GM12874 (cell line): ENCODE data around the gene PRPF4.

ENCODE experiments used
- TF ChIP-seq, protein P1 (sequence below): IDR thresholded peaks from 2 replicates; pipeline ENCODE4 v1.5.1; 2011; ENCODE audit warnings: low read depth, mild to moderate bottlenecking, control low read depth, low read length, moderate library complexity; ENCODE audit not compliant: insufficient read depth

PRPF4 gene

GRCh38 chr9:113320051-113320450, 44.6 kb downstream of the PRPF4 start:
- TF ChIP-seq, protein P1, sequence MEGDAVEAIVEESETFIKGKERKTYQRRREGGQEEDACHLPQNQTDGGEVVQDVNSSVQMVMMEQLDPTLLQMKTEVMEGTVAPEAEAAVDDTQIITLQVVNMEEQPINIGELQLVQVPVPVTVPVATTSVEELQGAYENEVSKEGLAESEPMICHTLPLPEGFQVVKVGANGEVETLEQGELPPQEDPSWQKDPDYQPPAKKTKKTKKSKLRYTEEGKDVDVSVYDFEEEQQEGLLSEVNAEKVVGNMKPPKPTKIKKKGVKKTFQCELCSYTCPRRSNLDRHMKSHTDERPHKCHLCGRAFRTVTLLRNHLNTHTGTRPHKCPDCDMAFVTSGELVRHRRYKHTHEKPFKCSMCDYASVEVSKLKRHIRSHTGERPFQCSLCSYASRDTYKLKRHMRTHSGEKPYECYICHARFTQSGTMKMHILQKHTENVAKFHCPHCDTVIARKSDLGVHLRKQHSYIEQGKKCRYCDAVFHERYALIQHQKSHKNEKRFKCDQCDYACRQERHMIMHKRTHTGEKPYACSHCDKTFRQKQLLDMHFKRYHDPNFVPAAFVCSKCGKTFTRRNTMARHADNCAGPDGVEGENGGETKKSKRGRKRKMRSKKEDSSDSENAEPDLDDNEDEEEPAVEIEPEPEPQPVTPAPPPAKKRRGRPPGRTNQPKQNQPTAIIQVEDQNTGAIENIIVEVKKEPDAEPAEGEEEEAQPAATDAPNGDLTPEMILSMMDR: no peak

DNA sequence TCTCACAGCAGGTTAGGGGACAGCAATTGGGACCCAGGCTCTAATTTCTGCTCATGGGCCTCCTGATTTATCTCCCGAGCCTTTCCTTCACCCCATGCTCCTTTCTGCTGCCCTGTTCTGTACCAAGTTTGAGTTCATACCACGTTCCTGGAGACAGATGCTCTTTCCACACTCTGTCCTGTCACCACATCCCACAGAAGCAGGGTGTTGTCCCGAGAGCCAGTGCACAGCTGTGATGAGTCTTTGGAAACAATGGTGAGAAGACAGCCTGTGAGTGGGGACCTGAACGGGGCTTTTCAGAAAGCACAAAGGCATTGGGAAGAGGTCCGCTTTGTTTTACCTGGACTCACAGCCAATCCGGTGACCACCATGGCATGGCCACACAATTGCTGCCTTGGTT, 47.2 kb downstream of the PRPF4 start:
- TF ChIP-seq, protein P1: no peak

DNA sequence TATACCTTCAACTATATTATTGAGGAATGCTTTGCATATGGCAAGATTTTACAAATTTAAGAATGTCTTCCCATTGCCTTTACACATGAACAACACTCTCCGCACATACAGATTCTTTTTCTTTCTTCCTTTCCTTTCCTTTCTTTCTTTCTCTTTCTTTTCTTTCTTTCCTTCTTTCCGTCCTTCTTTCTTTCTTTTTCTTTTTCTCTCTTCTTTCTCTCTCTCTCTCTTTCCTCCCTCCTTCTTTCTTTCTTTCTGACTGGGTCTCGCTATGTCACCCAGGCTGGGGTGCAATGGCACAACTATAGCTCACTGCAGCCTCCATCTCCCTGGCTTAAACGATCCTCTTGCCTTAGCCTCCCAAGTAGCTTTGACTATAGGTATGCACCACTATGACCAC, 50.8 kb downstream of the PRPF4 start:
- TF ChIP-seq, protein P1: no peak

DNA sequence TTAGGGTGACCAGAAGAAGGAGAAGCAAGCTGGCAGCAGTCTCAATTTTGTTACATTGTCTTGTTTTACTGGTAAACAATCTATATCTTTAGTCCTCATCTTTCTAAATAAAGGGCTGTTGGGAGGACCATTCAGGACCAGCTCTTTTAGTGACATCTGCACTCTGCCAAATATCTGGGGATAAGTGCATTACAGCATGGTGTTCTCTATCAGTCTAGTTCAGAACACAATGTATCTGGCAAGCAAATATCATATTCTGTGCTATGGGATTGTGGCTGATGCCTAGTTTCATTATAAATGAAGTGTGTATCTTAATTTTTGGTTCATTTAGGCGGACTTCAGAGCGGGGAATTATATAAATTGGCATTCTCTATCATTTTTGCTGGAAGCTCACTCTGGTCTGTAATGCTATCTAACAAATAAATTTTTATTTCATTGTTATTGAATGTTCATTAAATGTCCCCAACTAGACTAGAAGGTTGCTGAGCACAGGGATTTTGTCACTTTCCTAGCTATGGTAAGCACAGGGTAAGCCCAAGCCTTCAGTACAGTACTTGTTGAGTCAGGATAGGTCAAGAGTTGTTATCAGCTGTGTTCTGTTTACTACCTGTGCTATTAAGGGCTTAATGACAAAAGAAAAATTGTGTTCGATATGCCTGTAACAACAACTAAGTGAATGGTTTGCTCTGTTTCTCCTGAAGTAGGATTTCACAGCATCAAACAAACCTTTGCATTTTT, 52.8 kb downstream of the PRPF4 start:
- TF ChIP-seq, protein P1: no peak

DNA sequence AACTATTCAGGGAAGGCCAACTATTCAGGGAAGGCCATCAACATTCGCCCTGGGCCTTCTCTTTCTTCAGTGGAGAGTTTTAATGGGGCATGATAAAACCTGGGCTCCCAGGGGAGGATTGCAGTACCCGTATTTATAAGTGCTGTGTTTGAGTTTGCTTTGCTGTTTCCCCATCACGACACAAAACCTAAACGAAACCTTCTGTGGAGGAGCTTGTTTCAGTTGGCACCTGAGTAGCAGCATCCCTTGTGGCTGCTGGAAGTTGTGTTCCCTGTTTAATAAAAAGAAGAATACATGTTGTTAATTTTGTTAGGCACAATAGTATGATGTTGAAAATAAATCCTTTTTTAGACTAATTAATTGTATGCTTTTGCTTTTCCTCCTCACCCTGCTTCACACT, 56.3 kb downstream of the PRPF4 start:
- TF ChIP-seq, protein P1: no peak

GRCh38 chr9:113337714-113338113, 62.3 kb downstream of the PRPF4 start:
- TF ChIP-seq, protein P1: no peak

GRCh38 chr9:113340011-113340699, 64.7 kb downstream of the PRPF4 start, which contains the start of gene WDR31:
Gene WDR31, minus strand, starts transcription at chr9:113340275. Its CDS starts 8,253 bp downstream, at chr9:113332022.
- TF ChIP-seq, protein P1: no peak
